HL-60/S4 (cell line): Measurements from ENCODE around the gene RAB11FIP5.
"Not testable (repeated sequence)": the region's sequence is repeated elsewhere in the genome, so short reads cannot be mapped to it uniquely, and the experiment has no call there.

ENCODE experiments used
- in situ Hi-C: fragments of 300-500 bp; cut with MboI; formaldehyde crosslinking; loops from 2 replicates; pipeline ENCODE4 v1.14.3; 2022; ENCODE audit warnings: low sequenced_read_pairs

RAB11FIP5 gene

GRCh38 chr2:73070643-73071359 is 41.9 kb downstream of the RAB11FIP5 start:
- in situ Hi-C loops, result no loop called here

- in situ Hi-C loops, result no loop called here
Observed at GRCh38 chr2:73069855-73070642, 42.7 kb downstream of the RAB11FIP5 start.

- in situ Hi-C loops, result no loop called here
Observed at GRCh38 chr2:73069041-73069854, 43.5 kb downstream of the RAB11FIP5 start.

- in situ Hi-C loops, result no loop called here
Observed at GRCh38 chr2:73068147-73068546, 44.6 kb downstream of the RAB11FIP5 start.

- in situ Hi-C loops, result no loop called here
Observed at GRCh38 chr2:73067043-73067442, 45.7 kb downstream of the RAB11FIP5 start.

GRCh38 chr2:73065070-73065469 is 47.7 kb downstream of the RAB11FIP5 start:
- in situ Hi-C loops, result not testable (repeated sequence)

GRCh38 chr2:73063909-73064875 is 48.6 kb downstream of the RAB11FIP5 start:
- in situ Hi-C loops, result no loop called here

GRCh38 chr2:73063472-73063871 is 49.3 kb downstream of the RAB11FIP5 start:
- in situ Hi-C loops, result no loop called here

- in situ Hi-C loops, result no loop called here
Observed at GRCh38 chr2:73059106-73059505, 53.6 kb downstream of the RAB11FIP5 start.

- in situ Hi-C loops, result no loop called here
Observed at GRCh38 chr2:73054980-73055379, 57.8 kb downstream of the RAB11FIP5 start.

GRCh38 chr2:73053316-73054114 is 59.2 kb downstream of the RAB11FIP5 start:
- in situ Hi-C loops, result no loop called here

GRCh38 chr2:73050121-73050545 is 62.6 kb downstream of the RAB11FIP5 start:
- in situ Hi-C loops, result no loop called here

- in situ Hi-C loops, result no loop called here
Observed at GRCh38 chr2:73043929-73044832, 68.6 kb downstream of the RAB11FIP5 start.

- in situ Hi-C loops, result no loop called here
Observed at GRCh38 chr2:73043276-73043675, 69.5 kb downstream of the RAB11FIP5 start.

- in situ Hi-C loops, result no loop called here
Observed at GRCh38 chr2:73037947-73038585, 74.7 kb downstream of the RAB11FIP5 start.

- in situ Hi-C loops, result no loop called here
Observed at GRCh38 chr2:73036766-73037165, 76.0 kb downstream of the RAB11FIP5 start.

- in situ Hi-C loops, result no loop called here
Observed at GRCh38 chr2:73035899-73036711, 76.6 kb downstream of the RAB11FIP5 start.
